Stimulated activated naive CD8-positive, alpha-beta T cell treated with anti-CD3 and anti-CD28 coated beads, Interleukin-15, Interleukin-2, amounts not matched to agents 100 U/mL and 50 U/mL, for 24 hours (primary cell): Measurements from ENCODE around the gene HCRTR1.
"Not testable (repeated sequence)": the region's sequence is repeated elsewhere in the genome, so short reads cannot be mapped to it uniquely, and the experiment has no call there.

ENCODE experiments used
- ATAC-seq: fragments of 150-1000 bp; cut with Tn5 transposase; one replicate; pipeline ENCODE4 v1.10.0; 2021
- DNase-seq: peaks from one replicate; pipeline ENCODE4 v3.0.0; 2021

Gene HCRTR1

DNA sequence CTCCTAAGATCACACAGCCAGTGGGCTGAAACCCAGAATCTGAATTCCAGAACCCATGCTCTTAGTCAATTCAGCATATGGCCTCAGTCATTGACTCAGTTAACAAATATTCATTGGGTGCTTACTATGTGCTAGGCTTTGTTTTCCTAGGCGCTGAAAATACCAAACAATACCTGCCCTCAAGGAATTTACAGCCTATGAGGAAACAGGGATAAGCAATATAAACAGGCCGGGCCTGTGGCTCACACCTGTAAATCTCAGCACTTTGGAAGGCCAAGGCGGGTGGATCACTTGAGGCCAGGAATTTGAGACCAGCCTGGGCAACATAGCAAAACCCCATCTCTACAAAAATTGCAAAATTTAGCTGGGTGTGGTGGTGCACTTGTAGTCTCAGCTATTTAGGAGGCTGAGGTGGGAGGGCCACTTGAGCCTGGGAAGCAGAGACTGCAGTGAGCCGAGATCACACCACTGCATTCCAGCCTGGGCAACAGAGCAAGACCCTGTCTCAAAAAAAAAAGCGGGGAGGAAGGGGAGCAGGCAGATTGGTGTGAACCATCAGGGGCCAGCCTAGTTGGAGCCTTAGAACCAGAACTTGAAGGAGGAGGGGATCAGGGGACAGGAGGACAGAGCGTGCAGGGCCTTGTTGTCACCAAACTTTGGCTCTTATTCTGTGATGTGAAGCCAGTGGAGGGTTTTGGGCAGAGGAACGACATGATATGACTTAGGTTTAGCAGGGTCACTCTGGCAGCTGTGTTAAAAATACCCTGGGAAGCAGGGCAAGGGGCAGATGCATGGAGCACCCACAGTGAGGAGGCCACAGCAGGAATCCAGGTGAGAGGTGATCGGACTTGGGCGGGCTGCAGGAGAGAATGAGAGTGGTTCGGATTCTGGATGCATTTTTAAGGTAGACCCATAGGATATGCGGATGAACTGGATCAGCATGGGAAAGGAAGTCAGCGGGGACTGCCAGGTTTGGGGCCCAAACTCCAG is 35.4 kb upstream of the HCRTR1 start:
- no peak for ATAC-seq
- DNase-seq = no peak

DNA sequence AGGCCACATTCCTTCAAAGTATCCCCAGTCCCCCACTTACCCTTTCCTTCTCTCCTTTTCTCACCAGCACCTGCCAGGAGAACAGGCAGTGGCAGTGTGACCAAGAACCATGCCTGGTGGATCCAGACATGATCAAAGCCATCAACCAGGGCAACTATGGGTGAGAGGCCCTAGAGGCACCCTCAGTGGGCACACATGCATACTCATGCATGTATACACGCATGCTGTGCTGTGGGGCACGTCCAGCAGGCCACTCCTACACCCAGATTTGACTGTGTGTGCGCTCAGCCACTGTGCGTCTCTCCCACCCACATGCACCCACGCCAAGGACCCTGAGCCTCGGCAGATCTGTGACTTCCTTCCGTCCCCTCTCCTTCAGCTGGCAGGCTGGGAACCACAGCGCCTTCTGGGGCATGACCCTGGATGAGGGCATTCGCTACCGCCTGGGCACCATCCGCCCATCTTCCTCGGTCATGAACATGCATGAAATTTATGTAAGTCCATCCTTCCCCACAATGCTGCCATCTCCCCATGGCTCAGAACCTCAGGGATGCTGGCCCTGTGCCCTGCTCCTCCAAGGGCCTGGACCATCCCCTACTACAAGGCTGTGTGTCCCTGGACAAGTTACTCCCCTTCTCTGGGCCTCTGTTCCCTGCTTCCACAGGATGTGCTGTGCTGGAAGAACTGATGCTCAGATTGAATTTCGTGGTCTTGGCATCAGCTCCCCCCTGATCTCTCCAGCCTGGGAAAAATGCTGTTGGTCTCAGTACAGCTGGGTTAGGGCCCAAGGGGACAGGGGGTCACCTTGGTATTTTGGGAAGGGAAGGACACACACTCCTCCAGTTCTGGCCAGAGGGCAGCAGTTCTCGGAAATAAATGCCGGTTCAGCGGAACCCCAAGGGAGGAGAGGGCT is 34.2 kb upstream of the HCRTR1 start:
- ATAC-seq = no peak

DNA sequence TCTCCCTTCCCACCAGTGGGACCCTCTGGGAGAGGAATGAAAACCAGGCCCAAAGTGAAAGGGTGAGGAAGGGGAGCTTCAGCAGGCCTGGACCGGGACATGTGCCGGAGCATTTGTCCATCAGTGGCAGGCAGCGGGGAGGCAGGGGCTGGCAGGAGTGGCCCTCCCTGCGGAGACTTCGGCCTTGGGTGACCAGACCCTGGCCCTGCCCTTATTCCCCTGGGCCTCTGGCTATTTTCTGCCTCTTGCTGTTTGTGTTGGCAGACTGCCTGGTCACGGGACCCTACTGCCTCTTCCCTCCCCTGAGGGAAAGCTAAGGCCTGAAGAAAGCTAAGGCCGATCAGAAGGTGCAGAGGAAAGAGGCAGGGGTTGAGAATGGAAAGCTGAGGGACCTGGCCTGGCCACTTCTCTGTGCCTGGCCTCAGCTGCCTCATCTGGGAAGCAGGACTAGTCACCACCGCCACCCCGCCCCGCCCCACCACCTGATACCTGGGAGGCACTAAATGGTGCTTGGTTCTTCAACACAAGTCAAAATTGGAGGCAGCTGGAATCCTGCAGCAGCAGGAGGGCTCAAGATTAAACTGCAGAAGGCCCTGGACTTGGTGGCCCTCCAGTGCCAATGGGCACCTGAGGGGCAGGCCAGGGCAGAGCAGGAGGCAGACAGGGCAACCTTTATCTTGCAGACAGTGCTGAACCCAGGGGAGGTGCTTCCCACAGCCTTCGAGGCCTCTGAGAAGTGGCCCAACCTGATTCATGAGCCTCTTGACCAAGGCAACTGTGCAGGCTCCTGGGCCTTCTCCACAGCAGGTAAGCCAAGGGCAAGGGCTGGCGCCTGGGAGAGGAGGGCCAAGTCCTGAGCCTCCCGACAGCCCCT is 33.3 kb upstream of the HCRTR1 start:
- ATAC-seq (no peak), DNase-seq (no peak)

More for the DNA sequence above, 34.2 kb upstream of the HCRTR1 start:
- no peak for DNase-seq

DNA sequence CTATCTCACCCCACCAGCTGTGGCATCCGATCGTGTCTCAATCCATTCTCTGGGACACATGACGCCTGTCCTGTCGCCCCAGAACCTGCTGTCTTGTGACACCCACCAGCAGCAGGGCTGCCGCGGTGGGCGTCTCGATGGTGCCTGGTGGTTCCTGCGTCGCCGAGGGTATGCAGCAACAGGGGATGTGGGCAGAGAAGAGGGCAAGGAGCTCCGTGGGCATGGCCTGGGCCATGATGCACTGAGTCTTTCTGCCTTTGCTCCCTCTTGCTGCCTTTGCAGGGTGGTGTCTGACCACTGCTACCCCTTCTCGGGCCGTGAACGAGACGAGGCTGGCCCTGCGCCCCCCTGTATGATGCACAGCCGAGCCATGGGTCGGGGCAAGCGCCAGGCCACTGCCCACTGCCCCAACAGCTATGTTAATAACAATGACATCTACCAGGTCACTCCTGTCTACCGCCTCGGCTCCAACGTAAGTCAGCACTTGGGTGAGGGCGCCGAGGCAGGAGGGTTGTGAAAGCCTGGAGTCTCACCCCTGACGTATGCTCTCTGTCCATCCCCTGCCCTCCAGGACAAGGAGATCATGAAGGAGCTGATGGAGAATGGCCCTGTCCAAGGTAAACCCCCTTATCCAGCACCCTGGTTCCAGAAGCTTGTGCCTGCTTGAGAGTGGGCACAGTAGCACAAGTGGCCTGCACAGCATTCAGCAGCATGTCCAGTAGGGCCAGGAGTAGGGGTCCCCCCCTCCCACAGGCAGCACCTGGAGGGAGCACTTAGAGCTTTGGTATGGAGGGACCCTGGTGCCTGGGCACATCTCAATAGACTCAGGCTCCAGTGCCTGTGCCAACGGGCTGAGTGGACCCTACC is 32.4 kb upstream of the HCRTR1 start:
- DNase-seq (no peak), ATAC-seq (no peak)

DNA sequence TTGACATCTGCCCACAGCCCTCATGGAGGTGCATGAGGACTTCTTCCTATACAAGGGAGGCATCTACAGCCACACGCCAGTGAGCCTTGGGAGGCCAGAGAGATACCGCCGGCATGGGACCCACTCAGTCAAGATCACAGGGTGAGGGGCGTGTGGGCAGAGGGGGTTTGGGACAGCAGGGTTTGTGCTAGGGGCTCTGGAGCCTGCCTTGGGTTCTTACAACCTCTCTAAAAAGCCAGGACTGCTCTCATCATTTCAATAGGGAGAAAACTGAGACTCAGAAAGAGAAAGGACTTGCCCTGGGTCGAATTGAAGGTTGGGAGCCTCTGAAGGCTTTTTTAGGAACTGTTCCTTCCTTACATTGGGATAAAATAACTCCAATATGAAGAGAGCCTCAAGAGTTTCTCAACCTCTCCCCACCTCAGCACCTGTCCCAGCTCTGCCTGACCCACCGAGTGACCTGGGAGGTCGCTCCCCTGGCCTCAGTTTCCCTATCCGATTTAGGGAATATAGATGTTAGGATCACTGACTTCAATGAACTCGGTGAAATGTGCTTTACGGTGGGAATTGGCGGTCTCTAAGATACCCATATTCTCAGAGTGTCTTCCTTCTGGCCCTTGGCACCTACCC is 31.6 kb upstream of the HCRTR1 start:
- DNase-seq (no peak), ATAC-seq (no peak)

DNA sequence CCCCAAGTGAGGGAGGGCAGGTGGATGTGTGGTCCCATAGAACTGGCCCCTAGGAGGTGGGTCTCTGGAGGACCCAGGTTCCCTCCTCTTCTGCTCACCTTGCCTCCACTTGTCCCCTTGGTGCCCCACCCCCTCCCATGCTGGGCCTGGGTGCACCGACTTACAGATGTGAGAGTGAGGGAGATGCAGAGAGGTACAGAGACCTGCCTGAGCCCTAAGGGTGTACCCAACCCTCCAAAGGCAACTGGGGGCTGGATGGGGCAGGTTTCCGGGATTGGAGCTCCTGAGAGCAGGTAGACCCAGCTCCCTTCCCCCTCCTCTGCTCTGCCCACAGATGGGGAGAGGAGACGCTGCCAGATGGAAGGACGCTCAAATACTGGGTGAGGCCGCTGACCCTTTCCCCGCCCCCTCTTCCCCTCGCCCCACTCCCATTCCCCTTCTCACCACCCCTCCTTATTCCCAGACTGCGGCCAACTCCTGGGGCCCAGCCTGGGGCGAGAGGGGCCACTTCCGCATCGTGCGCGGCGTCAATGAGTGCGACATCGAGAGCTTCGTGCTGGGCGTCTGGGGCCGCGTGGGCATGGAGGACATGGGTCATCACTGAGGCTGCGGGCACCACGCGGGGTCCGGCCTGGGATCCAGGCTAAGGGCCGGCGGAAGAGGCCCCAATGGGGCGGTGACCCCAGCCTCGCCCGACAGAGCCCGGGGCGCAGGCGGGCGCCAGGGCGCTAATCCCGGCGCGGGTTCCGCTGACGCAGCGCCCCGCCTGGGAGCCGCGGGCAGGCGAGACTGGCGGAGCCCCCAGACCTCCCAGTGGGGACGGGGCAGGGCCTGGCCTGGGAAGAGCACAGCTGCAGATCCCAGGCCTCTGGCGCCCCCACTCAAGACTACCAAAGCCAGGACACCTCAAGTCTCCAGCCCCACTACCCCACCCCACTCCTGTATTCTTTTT is 30.8 kb upstream of the HCRTR1 start:
- ATAC-seq (no peak), DNase-seq (no peak)

DNA sequence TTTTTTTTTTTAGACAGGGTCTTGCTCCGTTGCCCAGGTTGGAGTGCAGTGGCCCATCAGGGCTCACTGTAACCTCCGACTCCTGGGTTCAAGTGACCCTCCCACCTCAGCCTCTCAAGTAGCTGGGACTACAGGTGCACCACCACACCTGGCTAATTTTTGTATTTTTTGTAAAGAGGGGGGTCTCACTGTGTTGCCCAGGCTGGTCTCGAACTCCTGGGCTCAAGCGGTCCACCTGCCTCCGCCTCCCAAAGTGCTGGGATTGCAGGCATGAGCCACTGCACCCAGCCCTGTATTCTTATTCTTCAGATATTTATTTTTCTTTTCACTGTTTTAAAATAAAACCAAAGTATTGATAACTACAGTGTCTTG is 30.2 kb upstream of the HCRTR1 start:
- DNase-seq, ATAC-seq: not testable (repeated sequence)

DNA sequence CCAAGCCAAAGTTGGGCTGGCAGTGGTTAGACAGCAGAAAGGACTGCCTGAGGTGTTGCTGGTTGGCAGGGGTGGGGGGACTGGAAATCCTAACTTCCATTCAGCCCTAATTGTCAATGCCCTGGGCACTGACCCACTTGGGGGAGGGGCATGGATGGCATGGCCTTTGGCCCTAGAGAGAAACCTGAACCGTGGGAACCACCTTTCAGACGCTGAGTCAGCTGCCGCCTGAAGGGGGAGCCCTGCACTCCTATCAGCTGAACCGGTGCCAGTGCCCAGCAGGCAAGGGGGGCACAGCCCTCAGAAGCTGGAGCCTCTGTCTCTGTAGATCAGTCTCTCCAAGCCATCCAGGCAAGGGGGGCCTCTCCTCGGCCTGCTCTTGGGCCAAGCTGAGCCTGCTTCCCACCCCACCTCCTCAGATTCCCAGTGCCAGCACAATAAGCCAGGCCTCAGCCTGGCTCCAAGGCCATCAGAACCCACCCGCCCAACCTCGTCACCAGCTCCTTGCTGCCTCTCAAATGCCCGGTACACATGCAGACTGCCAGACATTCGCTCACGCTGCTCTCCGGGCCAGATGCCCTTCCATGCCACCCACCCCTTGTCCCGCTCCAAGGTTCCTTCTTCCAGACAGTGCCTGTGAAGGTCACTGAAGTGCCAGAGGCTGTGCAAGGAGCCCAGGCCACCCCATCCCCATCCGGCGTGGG is 29.6 kb upstream of the HCRTR1 start:
- DNase-seq (peak; percentile 74), ATAC-seq (peak; percentile 62)

DNA sequence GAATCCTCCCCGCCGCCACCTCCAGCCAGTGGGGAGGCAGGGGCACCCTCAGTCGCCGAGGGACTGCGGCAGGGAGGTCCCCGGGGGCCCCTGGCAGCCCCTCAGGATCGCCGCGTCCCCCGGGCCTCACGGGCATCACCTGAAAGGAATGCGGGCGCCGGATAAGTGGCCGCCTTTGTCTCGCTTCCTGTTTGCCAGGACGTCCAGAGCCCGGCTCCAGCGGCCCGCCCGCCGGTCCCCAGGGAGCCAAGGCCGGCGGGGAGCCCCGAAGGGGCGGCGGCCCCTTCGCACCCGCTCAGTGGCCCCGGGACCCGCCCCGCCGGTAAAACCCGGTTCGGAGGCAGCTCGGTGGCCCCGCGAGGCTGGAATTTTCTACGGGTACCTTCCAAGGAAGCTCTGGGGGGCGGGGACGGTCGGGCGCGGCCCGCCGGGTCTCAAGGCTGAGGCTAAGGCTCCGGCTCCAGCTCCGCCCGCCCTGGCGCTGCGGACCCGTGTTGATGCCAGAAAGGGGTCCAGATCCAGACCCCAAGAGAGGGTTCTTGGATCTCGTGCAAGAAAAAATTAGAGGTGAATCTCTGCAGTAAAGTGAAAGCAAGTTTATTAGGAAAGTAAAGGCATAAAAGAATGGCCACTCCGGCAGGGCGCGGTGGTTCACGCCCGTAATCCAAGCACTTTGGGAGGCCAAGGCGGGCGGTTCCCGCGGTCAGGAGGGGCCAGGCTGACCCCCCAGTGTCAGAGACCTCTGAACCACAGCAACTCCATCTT is 28.6 kb upstream of the HCRTR1 start:
- DNase-seq (no peak), ATAC-seq (no peak)

DNA sequence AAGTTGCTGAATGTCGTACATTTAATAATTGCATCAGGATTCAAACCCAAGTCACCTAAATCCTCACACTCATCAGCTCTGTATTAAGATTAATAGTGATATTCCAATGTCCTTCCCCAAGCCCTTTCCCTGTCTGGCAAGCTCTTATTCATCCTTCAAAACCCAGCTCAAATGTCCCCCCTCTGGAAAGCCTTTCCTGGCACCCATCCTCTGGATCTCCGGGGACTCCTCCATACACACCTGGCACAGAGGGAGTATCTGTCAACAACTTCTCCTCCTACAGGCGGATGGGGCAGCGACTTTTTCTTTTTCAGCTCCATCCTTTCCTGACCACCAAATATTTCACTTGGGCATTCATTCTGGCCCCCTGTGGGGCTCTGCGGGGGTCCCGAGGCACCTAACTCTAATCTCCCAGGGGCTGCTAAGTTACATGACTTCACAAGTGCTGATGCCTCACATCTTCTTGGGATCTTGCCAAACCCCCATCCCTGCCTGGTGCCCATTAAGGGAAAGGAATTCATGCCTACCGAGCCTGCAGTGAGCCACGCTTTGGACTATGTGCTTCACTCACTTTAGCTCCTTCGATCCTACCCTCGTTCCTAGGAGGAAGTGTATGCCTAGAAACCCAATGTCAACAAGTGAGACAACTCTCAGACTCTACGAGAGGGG is 25.9 kb upstream of the HCRTR1 start:
- DNase-seq (no peak), ATAC-seq (no peak)

DNA sequence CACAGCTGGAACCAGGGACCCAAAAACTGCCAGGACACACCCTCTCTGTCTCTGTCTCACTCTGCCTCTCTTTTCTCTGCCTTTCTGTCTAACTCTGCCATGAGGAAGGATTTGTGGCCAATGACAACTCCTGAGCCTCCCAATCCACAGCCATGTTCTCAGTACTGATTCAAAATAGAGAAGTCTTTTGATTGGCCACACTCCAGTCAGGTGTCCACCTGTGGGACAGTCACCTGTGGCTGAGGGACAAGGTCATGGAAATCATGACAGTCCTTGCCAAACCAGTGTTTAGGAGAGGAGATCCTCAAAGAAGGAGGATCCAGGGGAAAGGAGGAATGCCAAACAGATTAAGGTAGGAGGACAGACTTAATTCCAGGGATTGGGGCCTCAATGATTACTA is 25.4 kb upstream of the HCRTR1 start:
- ATAC-seq = no peak
- DNase-seq = no peak

DNA sequence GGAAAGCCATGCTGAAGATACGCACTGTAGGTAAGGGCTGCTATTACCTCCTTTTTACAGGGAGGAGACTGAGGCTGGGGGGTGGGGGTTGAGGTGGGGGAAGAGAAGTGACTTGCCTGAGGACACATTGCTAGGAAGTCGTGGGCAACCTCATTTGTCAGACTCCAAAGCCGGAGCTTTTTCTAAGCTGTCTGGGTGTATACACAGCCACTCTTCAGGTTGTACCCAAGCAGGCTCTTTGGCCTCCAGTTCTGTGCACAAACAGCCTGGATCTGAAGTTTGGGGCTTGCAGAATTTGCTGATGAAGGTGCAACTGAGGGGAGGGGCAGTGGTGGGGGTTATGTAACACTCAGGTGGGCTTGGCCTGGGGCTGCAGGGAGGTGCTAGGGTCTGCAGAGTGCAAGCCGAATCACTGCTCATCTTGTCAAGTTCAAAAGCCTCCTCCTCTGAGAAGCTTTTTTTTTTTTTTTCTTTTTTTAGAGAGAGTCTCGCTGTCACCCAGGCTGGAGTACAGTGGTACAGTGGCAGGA is 24.3 kb upstream of the HCRTR1 start:
- DNase-seq = no peak
- no peak for ATAC-seq

DNA sequence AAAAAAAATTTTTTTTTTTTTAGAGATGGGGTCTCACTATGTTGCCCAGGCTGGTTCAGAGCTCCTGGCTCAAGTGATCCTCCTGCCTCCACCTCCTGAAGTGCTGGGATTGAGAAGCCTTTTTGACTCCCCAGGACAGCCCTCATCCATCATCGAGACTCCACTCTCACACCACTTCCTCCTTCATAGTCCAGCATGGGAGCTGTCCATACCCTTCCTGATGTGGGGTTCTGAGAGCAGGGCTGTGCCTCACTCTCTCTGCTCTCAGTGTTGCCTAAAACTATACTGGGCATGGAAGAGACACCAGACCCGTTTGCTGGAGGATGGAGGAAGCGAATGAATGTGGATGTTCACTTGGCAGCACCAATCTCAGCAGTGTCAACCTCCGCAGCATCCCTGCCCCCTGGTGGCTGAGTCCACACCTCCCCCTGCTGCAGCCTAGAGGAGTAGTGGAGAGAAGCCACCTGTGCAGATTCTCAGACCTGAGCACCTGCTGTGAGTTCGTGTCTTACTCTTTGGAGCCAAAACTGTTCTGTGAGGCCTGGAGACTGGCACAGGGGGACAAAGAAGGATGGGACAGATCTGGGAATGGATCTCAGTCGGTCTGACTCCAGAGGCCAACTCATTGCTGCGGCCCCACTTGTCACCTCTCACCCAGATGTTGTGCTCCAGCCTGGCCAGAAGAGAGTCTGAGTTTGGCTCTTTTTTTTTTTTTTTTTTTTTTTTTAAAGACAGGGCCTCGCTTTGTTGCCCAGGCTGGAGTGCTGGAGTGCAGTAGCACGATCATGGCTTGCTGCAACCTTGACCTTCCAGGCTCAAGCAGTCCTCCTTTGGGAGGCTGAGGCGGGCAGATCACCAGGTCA is 23.5 kb upstream of the HCRTR1 start:
- peak; percentile 82 for ATAC-seq

DNA sequence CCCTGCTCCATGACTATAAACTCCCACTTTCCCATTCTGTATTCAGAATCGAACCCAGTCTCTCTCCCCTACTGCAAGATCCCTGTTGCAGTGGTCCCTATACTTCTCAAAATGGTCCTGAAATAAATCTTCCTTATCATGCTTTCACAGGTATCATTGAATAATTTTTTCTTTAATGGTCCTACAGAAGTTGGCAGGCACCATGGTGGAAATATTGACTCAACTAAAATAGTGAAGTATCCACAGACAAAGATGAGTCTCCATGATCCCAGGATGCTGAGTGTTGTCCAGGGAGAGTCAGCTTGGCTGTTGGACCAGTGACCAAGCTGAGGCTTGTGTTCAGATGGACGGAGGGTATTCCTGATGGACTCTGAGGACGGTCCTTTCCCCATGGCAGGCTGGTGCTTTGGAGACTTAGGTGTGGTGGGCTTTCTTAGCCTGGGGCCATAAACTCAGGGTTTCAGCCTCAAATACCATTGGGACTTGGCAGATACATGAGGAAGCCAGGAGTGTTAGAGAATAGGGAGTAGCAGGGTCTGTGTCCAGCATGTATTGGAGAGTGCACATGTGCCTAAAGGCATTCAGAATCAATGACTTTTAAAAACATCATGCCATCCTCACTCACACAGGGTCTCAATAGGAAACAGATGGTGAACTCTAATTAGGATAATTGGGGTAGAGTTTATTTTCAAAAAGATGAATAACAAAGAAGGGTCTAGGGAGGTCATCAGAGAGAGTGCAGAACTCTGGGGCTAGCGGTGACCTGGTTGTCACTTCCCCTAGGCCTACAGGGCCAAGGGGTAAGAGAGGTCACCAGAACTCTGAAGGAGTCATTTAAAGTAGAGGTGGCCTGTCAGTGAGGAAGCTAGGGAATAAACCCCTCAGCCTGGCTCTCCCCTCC is 21.4 kb upstream of the HCRTR1 start:
- ATAC-seq (no peak), DNase-seq (no peak)

More for the DNA sequence above, 23.5 kb upstream of the HCRTR1 start:
- DNase-seq = peak; percentile 66

DNA sequence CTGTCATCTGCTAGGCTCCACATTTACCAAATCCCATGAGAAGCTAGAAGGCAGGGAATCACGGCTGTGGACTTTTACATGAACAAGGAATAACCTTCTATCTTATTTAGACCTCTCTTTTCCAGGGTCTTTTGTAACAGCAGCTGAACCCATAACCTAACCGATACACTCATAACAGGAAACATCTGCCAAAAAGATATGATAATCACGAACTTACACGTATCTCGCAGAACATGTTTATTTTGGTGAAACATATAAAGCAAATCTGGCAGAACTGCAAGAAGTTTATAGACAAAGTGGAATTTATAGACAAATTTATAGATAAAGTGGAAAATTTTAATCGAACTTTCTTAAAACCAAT is 20.8 kb upstream of the HCRTR1 start:
- DNase-seq (no peak), ATAC-seq (no peak)
